Measurements from ENCODE around the gene BIRC2.

BIRC2 gene

DNA sequence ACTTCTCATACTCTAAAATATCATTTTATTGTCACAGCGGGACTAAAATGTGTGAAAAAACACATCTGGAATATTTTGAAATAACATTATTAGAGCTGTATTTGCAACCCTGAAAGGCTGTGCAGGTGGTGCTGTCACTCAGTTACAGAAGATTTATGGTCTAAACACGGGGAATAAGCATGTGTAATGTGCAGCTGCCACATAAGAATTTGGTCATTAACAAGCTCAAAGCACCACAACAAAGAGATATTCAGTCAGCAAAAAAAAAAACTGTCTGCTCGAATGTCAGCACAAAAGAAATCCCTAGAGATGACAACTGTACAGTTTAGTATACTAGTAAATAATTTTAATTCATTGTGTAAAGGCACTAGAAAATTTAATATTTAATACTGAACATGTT lies 74.2 kb downstream of the BIRC2 start:
- no peak overlapping the region for H3K27ac ChIP-seq (replicated peaks)
- H3K27me3 ChIP-seq (ENCODE audit: insufficient read depth, poor library complexity, severe bottlenecking): no peaks in the 10 kb centered on the region
- no peak for DNase-seq (ENCODE audit: low read depth in 1 of 2, low spot score in 1 of 2)
- H3K4me3 ChIP-seq (replicated peaks; ENCODE audit: insufficient read depth, low read length): no peak overlapping the region
- TF ChIP-seq, protein P1, sequence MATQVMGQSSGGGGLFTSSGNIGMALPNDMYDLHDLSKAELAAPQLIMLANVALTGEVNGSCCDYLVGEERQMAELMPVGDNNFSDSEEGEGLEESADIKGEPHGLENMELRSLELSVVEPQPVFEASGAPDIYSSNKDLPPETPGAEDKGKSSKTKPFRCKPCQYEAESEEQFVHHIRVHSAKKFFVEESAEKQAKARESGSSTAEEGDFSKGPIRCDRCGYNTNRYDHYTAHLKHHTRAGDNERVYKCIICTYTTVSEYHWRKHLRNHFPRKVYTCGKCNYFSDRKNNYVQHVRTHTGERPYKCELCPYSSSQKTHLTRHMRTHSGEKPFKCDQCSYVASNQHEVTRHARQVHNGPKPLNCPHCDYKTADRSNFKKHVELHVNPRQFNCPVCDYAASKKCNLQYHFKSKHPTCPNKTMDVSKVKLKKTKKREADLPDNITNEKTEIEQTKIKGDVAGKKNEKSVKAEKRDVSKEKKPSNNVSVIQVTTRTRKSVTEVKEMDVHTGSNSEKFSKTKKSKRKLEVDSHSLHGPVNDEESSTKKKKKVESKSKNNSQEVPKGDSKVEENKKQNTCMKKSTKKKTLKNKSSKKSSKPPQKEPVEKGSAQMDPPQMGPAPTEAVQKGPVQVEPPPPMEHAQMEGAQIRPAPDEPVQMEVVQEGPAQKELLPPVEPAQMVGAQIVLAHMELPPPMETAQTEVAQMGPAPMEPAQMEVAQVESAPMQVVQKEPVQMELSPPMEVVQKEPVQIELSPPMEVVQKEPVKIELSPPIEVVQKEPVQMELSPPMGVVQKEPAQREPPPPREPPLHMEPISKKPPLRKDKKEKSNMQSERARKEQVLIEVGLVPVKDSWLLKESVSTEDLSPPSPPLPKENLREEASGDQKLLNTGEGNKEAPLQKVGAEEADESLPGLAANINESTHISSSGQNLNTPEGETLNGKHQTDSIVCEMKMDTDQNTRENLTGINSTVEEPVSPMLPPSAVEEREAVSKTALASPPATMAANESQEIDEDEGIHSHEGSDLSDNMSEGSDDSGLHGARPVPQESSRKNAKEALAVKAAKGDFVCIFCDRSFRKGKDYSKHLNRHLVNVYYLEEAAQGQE (IDR thresholded peaks at IDR 0.05; ENCODE audit: insufficient replicate concordance, low read depth): no peak
- TF ChIP-seq, protein P2, sequence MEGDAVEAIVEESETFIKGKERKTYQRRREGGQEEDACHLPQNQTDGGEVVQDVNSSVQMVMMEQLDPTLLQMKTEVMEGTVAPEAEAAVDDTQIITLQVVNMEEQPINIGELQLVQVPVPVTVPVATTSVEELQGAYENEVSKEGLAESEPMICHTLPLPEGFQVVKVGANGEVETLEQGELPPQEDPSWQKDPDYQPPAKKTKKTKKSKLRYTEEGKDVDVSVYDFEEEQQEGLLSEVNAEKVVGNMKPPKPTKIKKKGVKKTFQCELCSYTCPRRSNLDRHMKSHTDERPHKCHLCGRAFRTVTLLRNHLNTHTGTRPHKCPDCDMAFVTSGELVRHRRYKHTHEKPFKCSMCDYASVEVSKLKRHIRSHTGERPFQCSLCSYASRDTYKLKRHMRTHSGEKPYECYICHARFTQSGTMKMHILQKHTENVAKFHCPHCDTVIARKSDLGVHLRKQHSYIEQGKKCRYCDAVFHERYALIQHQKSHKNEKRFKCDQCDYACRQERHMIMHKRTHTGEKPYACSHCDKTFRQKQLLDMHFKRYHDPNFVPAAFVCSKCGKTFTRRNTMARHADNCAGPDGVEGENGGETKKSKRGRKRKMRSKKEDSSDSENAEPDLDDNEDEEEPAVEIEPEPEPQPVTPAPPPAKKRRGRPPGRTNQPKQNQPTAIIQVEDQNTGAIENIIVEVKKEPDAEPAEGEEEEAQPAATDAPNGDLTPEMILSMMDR (IDR thresholded peaks at IDR 0.05; ENCODE audit: insufficient read depth, low read length): no peak
- no peak for TF ChIP-seq POLR2AphosphoS5 (IDR thresholded peaks at IDR 0.05; ENCODE audit: low read depth)
- no peak for TF ChIP-seq SPI1 (IDR thresholded peaks at IDR 0.05; ENCODE audit: borderline replicate concordance, low read depth)
- TF ChIP-seq GABPA (IDR thresholded peaks at IDR 0.05; ENCODE audit: low read depth): no peak

DNA sequence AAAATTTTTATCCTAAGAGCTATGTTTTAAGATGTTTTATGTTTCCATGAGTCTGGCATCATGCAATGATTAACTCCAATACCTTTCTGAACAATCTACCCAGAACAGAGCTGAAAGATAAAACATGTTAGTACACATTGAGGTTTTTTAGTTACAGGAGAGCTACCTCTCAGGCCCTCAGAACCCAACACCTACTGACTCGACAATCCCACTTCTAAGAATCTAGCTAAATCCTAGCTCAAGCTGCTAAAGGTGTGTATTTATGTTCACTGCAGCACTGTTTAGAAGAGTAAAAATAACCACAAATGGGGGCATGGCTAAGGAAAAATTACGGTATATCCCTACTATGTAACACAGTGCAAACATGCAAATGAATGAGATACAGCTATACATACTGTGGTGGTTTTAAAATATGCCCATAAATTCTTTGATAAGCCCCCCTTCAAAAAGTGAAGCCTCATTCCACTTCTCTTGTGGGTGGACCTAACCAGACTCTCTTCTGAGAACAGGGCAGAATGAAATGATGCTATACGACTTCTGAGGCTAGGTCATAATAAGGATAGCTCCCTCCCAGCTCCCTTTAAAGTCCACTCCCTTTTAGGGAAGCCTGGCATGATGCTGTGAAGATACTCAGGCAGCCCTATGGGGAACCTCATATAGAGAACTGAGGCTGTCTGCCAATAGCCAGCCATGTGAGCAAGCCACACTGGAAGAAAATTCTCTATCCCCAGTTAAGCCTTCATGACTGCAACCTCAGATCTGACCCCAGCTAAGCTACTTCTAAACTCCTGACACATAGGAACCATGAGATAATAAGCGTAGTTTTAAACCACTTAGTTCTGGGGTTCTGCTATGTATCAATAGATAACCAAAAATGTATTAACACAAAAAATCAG lies 76.1 kb downstream of the BIRC2 start:
- no peak for DNase-seq (ENCODE audit: low read depth in 1 of 2, low spot score in 1 of 2)
- Histone ChIP-seq H3K27me3 (ENCODE audit: insufficient read depth, poor library complexity, severe bottlenecking) (no peaks in the 10 kb centered on the region), H3K27ac (replicated peaks) (no peak overlapping the region), H3K4me3 (replicated peaks; ENCODE audit: insufficient read depth, low read length) (no peak overlapping the region)
- TF ChIP-seq, protein P2 (IDR thresholded peaks at IDR 0.05; ENCODE audit: insufficient read depth, low read length): no peak
- TF ChIP-seq GABPA (IDR thresholded peaks at IDR 0.05; ENCODE audit: low read depth) (no peak), SPI1 (IDR thresholded peaks at IDR 0.05; ENCODE audit: borderline replicate concordance, low read depth) (no peak), POLR2AphosphoS5 (IDR thresholded peaks at IDR 0.05; ENCODE audit: low read depth) (no peak)
- TF ChIP-seq, protein P1 (IDR thresholded peaks at IDR 0.05; ENCODE audit: insufficient replicate concordance, low read depth): no peak

DNA sequence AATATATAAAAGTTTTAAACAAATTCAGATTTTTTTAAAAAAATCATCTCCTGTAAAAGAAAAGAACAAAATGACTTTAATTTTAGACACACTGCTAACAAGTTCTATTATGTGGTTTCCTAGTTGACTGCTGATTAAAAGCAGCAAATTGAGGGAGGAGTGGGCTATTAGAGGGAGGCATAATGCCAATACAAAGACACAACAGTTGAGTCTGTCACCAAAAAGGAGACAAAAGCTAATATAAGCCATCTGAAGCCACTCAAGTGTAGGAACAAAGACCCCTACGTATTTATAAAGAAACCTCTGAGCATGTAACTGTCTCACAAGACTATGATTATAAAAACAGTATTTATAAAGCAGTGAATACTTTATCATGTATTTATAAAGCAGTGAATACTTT lies 76.9 kb downstream of the BIRC2 start:
- no peak for DNase-seq (ENCODE audit: low read depth in 1 of 2, low spot score in 1 of 2)
- no peaks in the 10 kb centered on the region for H3K27me3 ChIP-seq (ENCODE audit: insufficient read depth, poor library complexity, severe bottlenecking)
- TF ChIP-seq, protein P1 (IDR thresholded peaks at IDR 0.05; ENCODE audit: insufficient replicate concordance, low read depth): no peak
- TF ChIP-seq SPI1 (IDR thresholded peaks at IDR 0.05; ENCODE audit: borderline replicate concordance, low read depth) (no peak), POLR2AphosphoS5 (IDR thresholded peaks at IDR 0.05; ENCODE audit: low read depth) (no peak), GABPA (IDR thresholded peaks at IDR 0.05; ENCODE audit: low read depth) (no peak)
- TF ChIP-seq, protein P2 (IDR thresholded peaks at IDR 0.05; ENCODE audit: insufficient read depth, low read length): no peak
- no peak overlapping the region for H3K4me3 ChIP-seq (replicated peaks; ENCODE audit: insufficient read depth, low read length)
- H3K27ac ChIP-seq (replicated peaks): no peak overlapping the region
